ENCODE data around the gene NEDD4L. TPM values are rescaled to one million over a fixed set of nuclear protein-coding genes. Genes with fewer than 3 reads are reported as not detected.

Gene NEDD4L
- total RNA-seq, 1 donor from 2014 or later = 41.1 TPM

- peaks cover 2% of the 10 kb centered on the region for H3K27me3 Mint-ChIP-seq (ENCODE audit: unreplicated experiment)
- H3K27ac Mint-ChIP-seq (ENCODE audit: unreplicated experiment) = peak overlapping the region; percentile 31
- no peak for TF ChIP-seq CTCF (IDR thresholded peaks at IDR 0.05)
- peaks cover 7% of the 10 kb centered on the region for H3K36me3 Mint-ChIP-seq (ENCODE audit: unreplicated experiment)
- H3K9me3 Mint-ChIP-seq (ENCODE audit: unreplicated experiment) = no peaks in the 10 kb centered on the region
- no peak for DNase-seq (ENCODE audit: extremely low spot score, unreplicated experiment)
- peaks cover 23% of the 10 kb centered on the region for H3K4me1 Mint-ChIP-seq (ENCODE audit: unreplicated experiment)
- H3K4me3 Mint-ChIP-seq (ENCODE audit: unreplicated experiment) = no peak overlapping the region
Measured at GRCh38 chr18:58402951-58403702, 359.1 kb downstream of the NEDD4L start.

- H3K27me3 Mint-ChIP-seq (ENCODE audit: unreplicated experiment) = peaks cover 2% of the 10 kb centered on the region
- no peaks in the 10 kb centered on the region for H3K9me3 Mint-ChIP-seq (ENCODE audit: unreplicated experiment)
- TF ChIP-seq CTCF (IDR thresholded peaks at IDR 0.05) = no peak
- H3K4me3 Mint-ChIP-seq (ENCODE audit: unreplicated experiment) = no peak overlapping the region
- H3K4me1 Mint-ChIP-seq (ENCODE audit: unreplicated experiment) = peaks cover 23% of the 10 kb centered on the region
- DNase-seq (ENCODE audit: extremely low spot score, unreplicated experiment) = no peak
- peaks cover 6% of the 10 kb centered on the region for H3K36me3 Mint-ChIP-seq (ENCODE audit: unreplicated experiment)
- H3K27ac Mint-ChIP-seq (ENCODE audit: unreplicated experiment) = no peak overlapping the region
Measured at GRCh38 chr18:58403799-58404455, 359.9 kb downstream of the NEDD4L start.

- H3K27ac Mint-ChIP-seq (ENCODE audit: unreplicated experiment) = no peak overlapping the region
- H3K4me3 Mint-ChIP-seq (ENCODE audit: unreplicated experiment) = no peak overlapping the region
- H3K36me3 Mint-ChIP-seq (ENCODE audit: unreplicated experiment) = no peaks in the 10 kb centered on the region
- DNase-seq (ENCODE audit: extremely low spot score, unreplicated experiment) = no peak
- TF ChIP-seq CTCF (IDR thresholded peaks at IDR 0.05) = no peak
- H3K27me3 Mint-ChIP-seq (ENCODE audit: unreplicated experiment) = peaks cover 2% of the 10 kb centered on the region
- H3K9me3 Mint-ChIP-seq (ENCODE audit: unreplicated experiment) = no peaks in the 10 kb centered on the region
- H3K4me1 Mint-ChIP-seq (ENCODE audit: unreplicated experiment) = peaks cover 23% of the 10 kb centered on the region
Measured at GRCh38 chr18:58405107-58405898, 361.3 kb downstream of the NEDD4L start.

GRCh38 chr18:58407263-58407648 is 363.2 kb downstream of the NEDD4L start:
- Mint-ChIP-seq H3K9me3 (ENCODE audit: unreplicated experiment) (no peaks in the 10 kb centered on the region), H3K4me1 (ENCODE audit: unreplicated experiment) (peaks cover 14% of the 10 kb centered on the region), H3K27me3 (ENCODE audit: unreplicated experiment) (peaks cover 2% of the 10 kb centered on the region), H3K4me3 (ENCODE audit: unreplicated experiment) (no peak overlapping the region), H3K27ac (ENCODE audit: unreplicated experiment) (no peak overlapping the region), H3K36me3 (ENCODE audit: unreplicated experiment) (no peaks in the 10 kb centered on the region)
- no peak for TF ChIP-seq CTCF (IDR thresholded peaks at IDR 0.05)
- no peak for DNase-seq (ENCODE audit: extremely low spot score, unreplicated experiment)
